ENCODE results near the gene SLC32A1. TPM values are rescaled to one million over a fixed set of nuclear protein-coding genes. Genes with fewer than 3 reads are reported as not detected.

Gene SLC32A1
- total RNA-seq, 1 experiment from 2014 or later = 0.09 TPM

DNA sequence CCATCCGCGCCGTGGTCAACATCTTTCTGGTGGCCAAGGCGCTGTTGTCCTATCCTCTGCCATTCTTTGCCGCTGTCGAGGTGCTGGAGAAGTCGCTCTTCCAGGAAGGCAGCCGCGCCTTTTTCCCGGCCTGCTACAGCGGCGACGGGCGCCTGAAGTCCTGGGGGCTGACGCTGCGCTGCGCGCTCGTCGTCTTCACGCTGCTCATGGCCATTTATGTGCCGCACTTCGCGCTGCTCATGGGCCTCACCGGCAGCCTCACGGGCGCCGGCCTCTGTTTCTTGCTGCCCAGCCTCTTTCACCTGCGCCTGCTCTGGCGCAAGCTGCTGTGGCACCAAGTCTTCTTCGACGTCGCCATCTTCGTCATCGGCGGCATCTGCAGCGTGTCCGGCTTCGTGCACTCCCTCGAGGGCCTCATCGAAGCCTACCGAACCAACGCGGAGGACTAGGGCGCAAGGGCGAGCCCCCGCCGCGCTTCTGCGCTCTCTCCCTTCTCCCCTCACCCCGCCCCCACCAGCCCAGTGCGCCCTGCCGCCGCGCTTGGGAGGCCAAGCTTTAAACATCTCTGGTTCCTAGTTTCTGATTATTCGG is 4.0 kb downstream of the SLC32A1 start:
- ChIA-PET CTCF (interaction anchor here (0.7 to 11.1 kb wide), 17 partner anchors 13 to 165 kb away, joined by 3 to 188 read pairs (median 5); partner anchors contain the start of genes ACTR5 and PPP1R16B), POLR2A (no interaction called here)
- H3K36me3 Mint-ChIP-seq = no peaks in the 10 kb centered on the region
- peak overlapping the region; percentile 74 for H3K4me3 Mint-ChIP-seq
- H3K9me3 Mint-ChIP-seq = no peaks in the 10 kb centered on the region
- peaks cover 99% of the 10 kb centered on the region for H3K27me3 Mint-ChIP-seq (ENCODE audit: low read depth)
- DNase-seq (ENCODE audit: low spot score) (peak; percentile 46), ATAC-seq (no peak)
- H3K27ac Mint-ChIP-seq = no peak overlapping the region
- H3K4me1 Mint-ChIP-seq = peaks cover 59% of the 10 kb centered on the region
- TF ChIP-seq, protein P1, sequence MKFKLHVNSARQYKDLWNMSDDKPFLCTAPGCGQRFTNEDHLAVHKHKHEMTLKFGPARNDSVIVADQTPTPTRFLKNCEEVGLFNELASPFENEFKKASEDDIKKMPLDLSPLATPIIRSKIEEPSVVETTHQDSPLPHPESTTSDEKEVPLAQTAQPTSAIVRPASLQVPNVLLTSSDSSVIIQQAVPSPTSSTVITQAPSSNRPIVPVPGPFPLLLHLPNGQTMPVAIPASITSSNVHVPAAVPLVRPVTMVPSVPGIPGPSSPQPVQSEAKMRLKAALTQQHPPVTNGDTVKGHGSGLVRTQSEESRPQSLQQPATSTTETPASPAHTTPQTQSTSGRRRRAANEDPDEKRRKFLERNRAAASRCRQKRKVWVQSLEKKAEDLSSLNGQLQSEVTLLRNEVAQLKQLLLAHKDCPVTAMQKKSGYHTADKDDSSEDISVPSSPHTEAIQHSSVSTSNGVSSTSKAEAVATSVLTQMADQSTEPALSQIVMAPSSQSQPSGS (CRISPR knock-in tag; IDR thresholded peaks at IDR 0.05; ENCODE audit: borderline replicate concordance, low read depth) = no peak
- no peak for TF ChIP-seq ESRRA (CRISPR knock-in tag; IDR thresholded peaks at IDR 0.05; ENCODE audit: borderline replicate concordance)
- TF ChIP-seq FOXJ3 (CRISPR knock-in tag; IDR thresholded peaks at IDR 0.05; ENCODE audit: borderline replicate concordance) = no peak
- no peak for TF ChIP-seq RELA (CRISPR knock-in tag; IDR thresholded peaks at IDR 0.05; ENCODE audit: borderline replicate concordance)
- no peak for TF ChIP-seq TEAD4 (CRISPR knock-in tag; IDR thresholded peaks at IDR 0.05)
- no peak for TF ChIP-seq SP1 (CRISPR knock-in tag; conservative IDR thresholded peaks at IDR 0.05)
- TF ChIP-seq, protein P2, sequence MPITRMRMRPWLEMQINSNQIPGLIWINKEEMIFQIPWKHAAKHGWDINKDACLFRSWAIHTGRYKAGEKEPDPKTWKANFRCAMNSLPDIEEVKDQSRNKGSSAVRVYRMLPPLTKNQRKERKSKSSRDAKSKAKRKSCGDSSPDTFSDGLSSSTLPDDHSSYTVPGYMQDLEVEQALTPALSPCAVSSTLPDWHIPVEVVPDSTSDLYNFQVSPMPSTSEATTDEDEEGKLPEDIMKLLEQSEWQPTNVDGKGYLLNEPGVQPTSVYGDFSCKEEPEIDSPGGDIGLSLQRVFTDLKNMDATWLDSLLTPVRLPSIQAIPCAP (CRISPR knock-in tag; IDR thresholded peaks at IDR 0.05) = 0 out of 2 replicates have a peak, but pooled peaks have one; percentile 25
- peak; percentile 57; the same call in 1 of the 2 replicates for TF ChIP-seq FOXP1 (CRISPR knock-in tag; IDR thresholded peaks at IDR 0.05; ENCODE audit: borderline replicate concordance)
- TF ChIP-seq ZNF232 (CRISPR knock-in tag; IDR thresholded peaks at IDR 0.05) = no peak
- TF ChIP-seq GRHL2 (CRISPR knock-in tag; IDR thresholded peaks at IDR 0.05; ENCODE audit: insufficient replicate concordance, severe bottlenecking) = no peak
- no peak for TF ChIP-seq ZBTB21 (CRISPR knock-in tag; IDR thresholded peaks at IDR 0.05; ENCODE audit: borderline replicate concordance)
- TF ChIP-seq ZMAT4 (CRISPR knock-in tag; IDR thresholded peaks at IDR 0.05) = no peak
- TF ChIP-seq FOXK1 (CRISPR knock-in tag; IDR thresholded peaks at IDR 0.05) = no peak
- no peak for TF ChIP-seq AFF4 (CRISPR knock-in tag; IDR thresholded peaks at IDR 0.05; ENCODE audit: borderline replicate concordance)
- TF ChIP-seq IRF2 (CRISPR knock-in tag; IDR thresholded peaks at IDR 0.05; ENCODE audit: borderline replicate concordance, low read depth) = no peak
- TF ChIP-seq TP53 (CRISPR knock-in tag; IDR thresholded peaks at IDR 0.05) = 0 out of 2 replicates have a peak, but pooled peaks have one; percentile 52
- no peak for TF ChIP-seq TCF7 (CRISPR knock-in tag; IDR thresholded peaks at IDR 0.05; ENCODE audit: low read depth)
- TF ChIP-seq JUN (CRISPR knock-in tag; IDR thresholded peaks at IDR 0.05) = no peak
- TF ChIP-seq, protein P3, sequence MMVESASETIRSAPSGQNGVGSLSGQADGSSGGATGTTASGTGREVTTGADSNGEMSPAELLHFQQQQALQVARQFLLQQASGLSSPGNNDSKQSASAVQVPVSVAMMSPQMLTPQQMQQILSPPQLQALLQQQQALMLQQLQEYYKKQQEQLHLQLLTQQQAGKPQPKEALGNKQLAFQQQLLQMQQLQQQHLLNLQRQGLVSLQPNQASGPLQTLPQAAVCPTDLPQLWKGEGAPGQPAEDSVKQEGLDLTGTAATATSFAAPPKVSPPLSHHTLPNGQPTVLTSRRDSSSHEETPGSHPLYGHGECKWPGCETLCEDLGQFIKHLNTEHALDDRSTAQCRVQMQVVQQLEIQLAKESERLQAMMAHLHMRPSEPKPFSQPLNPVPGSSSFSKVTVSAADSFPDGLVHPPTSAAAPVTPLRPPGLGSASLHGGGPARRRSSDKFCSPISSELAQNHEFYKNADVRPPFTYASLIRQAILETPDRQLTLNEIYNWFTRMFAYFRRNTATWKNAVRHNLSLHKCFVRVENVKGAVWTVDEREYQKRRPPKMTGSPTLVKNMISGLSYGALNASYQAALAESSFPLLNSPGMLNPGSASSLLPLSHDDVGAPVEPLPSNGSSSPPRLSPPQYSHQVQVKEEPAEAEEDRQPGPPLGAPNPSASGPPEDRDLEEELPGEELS (CRISPR knock-in tag; IDR thresholded peaks at IDR 0.05) = peak; percentile 79; the same call in 1 of the 2 replicates
- TF ChIP-seq, protein P4, sequence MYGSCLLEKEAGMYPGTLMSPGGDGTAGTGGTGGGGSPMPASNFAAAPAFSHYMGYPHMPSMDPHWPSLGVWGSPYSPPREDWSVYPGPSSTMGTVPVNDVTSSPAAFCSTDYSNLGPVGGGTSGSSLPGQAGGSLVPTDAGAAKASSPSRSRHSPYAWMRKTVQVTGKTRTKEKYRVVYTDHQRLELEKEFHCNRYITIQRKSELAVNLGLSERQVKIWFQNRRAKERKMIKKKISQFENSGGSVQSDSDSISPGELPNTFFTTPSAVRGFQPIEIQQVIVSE (CRISPR knock-in tag; IDR thresholded peaks at IDR 0.05; ENCODE audit: borderline replicate concordance) = no peak
- no peak for TF ChIP-seq ETV6 (CRISPR knock-in tag; IDR thresholded peaks at IDR 0.05)
- peak; percentile 57 for TF ChIP-seq MAX (CRISPR knock-in tag; IDR thresholded peaks at IDR 0.05)
- TF ChIP-seq PRRX2 (CRISPR knock-in tag; IDR thresholded peaks at IDR 0.05) = no peak
- TF ChIP-seq ZNF219 (CRISPR knock-in tag; IDR thresholded peaks at IDR 0.05; ENCODE audit: borderline replicate concordance) = no peak
- TF ChIP-seq, protein P5, sequence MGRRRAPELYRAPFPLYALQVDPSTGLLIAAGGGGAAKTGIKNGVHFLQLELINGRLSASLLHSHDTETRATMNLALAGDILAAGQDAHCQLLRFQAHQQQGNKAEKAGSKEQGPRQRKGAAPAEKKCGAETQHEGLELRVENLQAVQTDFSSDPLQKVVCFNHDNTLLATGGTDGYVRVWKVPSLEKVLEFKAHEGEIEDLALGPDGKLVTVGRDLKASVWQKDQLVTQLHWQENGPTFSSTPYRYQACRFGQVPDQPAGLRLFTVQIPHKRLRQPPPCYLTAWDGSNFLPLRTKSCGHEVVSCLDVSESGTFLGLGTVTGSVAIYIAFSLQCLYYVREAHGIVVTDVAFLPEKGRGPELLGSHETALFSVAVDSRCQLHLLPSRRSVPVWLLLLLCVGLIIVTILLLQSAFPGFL (CRISPR knock-in tag; IDR thresholded peaks at IDR 0.05; ENCODE audit: borderline replicate concordance) = no peak
- no peak for TF ChIP-seq MXD4 (CRISPR knock-in tag; IDR thresholded peaks at IDR 0.05; ENCODE audit: borderline replicate concordance)
- no peak for TF ChIP-seq OVOL2 (CRISPR knock-in tag; IDR thresholded peaks at IDR 0.05; ENCODE audit: borderline replicate concordance)
- TF ChIP-seq TEAD1 (CRISPR knock-in tag; IDR thresholded peaks at IDR 0.05) = no peak

Data from WTC11 (cell line).